GM12801 (cell line): Measurements from ENCODE around the gene S100A9.
A peak's percentile ranks its signal among the peaks of the same experiment; 100 is the strongest.

Experiments used
- TF ChIP-seq, protein P1 (sequence below): IDR thresholded peaks from one replicate; pipeline ENCODE4 v1.5.1; 2011; ENCODE audit warnings: control low read depth; ENCODE audit not compliant: insufficient read length; ENCODE audit errors: extremely low read depth

Gene S100A9

DNA sequence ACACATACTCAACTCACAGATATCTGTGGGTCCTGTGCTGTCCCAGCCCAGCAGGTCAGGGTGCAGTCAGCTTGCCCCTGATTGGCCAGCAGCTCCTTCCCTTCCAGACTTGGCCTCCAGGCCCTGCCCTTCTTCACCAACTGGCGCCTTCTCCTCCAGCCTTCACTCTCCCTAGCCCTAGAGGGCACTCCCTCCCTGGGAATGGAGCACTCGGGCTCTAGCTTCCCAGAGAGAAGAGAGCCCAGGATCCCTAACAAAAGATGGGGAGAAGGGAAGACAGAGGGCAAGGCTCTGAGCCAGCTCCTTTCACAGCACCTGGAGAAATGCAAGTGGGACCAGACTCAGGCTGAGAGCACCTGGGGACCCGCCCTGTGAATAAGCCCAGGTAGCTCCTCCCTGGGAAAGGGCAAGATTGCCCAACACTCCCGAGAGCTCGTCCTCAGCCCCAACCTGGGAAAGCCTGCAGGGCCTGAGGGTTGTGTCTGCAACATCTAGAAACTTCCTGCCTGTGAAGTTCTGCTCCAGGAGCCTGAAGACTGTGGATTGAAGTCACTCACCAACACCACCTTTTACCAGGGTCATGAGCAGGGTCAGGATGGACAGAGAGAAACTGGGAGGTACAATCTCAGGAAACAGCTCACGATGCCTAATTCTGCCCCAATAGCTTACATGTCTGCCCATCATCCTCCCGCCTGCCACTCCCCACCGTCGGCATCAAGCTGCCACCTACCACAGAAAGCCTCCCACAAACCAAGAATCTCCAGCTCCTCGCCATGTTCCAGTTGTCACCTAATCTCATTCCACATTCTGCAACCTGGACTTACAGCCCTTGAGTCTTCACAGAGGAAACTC, 8.9 kb upstream of the S100A9 start, which contains the start of gene PGLYRP4:
TSS of gene PGLYRP4 (minus strand) at position 331 of the 852 bp plus-strand sequence. CDS start 909 bp downstream, outside the sequence.
- TF ChIP-seq, protein P1, sequence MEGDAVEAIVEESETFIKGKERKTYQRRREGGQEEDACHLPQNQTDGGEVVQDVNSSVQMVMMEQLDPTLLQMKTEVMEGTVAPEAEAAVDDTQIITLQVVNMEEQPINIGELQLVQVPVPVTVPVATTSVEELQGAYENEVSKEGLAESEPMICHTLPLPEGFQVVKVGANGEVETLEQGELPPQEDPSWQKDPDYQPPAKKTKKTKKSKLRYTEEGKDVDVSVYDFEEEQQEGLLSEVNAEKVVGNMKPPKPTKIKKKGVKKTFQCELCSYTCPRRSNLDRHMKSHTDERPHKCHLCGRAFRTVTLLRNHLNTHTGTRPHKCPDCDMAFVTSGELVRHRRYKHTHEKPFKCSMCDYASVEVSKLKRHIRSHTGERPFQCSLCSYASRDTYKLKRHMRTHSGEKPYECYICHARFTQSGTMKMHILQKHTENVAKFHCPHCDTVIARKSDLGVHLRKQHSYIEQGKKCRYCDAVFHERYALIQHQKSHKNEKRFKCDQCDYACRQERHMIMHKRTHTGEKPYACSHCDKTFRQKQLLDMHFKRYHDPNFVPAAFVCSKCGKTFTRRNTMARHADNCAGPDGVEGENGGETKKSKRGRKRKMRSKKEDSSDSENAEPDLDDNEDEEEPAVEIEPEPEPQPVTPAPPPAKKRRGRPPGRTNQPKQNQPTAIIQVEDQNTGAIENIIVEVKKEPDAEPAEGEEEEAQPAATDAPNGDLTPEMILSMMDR: no peak

DNA sequence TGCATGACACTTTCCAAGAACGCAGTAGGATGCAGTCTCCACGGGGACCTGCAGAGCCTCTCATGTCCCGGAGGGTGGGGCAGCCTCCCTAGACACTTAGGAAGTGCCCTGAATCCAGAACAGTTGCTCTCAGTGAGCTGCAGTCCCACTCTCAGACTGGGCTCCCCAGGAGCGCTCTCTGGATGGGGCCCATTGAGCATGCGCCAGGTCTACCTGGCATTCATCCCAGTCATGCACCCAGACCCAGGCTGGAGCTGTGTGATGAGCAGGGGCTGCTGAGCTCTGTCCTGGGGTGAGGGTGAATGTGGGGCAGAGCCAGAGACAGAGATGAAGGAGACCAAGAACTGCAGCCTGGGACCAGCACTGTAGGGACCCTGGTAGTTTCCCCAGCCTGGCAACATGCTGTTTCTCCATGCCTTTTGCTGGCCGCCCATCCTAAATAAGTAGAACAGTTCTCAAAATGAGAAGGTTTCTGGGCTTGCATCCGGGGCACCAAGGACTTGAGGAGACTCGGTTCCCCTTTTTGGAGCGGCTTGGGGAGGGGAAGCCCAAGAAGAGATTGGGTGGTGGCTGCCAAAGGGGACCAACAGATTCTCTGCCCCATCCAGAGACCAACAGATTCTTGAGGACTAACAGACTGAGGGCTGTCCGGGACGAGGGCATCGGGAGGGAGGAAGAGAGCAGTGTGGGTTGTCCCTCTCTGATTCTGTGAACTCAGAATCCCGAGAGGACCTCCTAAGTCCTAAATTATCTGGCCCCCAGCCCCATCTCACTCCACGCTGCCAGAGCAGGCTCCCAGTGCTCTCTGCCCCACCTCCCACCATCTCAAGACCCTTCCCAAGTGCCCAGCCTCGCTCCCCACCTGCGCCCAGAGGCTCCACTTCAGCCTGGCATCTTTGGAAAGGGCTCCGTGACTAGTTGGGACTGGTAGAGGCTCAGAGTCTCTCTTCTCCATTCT, 8.0 kb upstream of the S100A9 start:
- TF ChIP-seq, protein P1: no peak

DNA sequence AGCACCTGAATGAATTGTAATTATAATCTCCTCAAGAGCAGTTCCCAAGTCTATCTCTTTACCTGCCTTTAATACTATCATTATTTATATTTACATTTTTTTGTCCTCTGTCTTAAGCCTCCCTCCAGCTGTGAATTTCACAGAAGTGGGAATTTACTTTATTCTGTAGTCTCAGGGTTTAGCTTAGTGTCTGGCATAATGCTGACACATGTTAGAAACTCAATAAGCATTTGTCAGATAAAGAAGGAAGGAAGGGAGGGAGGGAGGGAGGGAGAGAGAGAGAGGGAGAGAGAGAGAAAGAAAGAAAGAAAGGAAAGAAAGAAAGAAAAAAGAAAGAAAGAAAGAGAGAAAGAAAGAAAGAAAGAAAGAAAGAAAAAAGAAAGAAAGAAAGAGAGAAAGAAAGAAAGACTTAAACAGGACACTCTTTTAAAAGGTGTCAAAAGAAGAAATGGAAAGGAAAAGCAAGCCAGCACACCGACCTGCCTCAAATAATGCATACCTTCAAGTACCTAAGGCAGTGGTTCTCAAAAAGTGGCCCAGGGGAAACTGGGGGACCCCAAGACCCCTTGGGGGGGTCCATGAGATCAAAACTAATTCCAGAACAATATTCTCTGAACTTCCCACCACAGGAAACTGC, 7.2 kb upstream of the S100A9 start:
- TF ChIP-seq, protein P1: no peak

DNA sequence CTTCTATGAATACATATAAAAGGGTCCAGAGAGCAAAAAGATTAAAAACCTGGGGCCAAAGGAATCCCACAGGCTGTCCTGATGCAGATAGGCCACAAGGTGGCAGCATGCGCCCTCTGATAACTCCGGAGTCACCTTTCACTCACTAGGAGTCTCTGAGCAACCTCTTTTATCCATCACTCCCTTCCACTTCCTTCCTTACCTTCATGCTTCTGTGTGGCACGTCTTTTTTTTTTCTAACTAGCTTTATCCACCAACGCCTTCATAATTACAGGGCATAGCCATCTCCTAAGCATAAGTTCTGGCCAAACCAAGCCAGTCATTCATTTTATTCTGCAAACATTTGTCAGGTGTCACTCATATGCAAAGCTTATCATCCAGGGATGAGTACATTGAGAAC, 5.1 kb upstream of the S100A9 start:
- TF ChIP-seq, protein P1: peak; percentile 55

DNA sequence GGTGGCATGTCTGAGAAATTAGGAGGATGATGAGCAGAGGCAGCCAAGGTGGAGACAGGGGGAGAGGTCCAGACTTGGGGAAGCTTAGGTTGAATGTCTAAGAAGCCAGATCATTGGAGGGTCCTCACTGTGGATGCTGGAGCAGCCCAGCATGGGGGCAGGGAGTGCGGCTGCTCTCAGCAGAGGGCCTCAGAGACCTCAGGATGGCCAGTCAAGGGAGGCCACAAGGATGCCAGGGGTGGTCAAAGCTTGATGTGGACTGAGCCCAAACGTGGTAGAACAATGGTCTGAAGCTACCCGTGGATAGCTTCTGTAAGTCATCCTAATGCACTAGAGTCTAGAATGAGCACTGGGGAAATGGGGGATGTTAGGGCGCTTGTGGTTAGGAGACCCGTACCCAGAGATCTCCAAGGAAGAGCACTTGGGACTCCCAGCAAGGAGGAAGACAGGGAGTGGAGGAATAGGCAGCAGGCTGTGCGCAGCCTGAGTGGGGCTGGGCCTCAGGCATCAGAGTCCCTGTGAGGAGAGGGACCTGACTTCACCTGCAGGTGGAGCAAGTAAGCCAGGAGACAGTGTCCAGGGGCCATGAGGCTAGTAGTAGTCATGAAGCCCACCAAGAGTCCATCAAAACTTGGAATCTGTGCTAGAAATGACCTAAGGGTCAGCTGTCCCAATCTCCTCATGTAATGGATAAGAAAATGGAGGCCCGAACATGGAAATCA, 4.3 kb upstream of the S100A9 start:
- TF ChIP-seq, protein P1: no peak

DNA sequence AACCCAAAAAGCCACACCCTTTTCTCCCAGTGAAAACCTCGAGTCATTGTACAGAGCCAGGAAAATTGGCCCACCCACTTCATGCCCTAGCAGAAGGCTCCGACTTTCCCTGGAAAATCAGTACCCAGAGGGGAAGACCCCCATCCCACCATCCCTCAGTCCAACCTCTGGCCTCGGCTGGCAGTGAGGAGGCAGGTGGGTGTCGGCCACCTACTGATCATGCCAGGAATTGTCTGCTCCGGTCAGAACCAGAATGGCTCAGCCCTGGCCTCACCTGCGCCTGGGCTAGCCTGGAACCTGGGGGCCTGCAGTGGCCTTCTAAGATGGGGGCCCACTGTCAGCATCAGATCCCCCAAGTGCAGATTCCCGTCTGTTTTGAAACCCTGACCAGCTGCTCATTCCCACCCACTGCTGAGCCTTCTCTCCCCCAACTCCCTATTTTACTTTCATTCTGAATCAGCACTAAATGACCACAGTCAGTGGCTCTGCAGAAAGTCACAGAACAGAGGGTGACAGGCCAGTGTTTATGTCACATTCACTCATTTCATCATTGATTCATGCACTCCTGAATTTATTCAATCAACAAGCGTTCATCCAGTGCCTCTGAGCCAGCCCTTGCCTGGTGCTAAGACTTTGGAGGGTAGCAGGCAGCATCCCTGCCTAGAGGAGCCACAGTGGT, 3.0 kb upstream of the S100A9 start:
- TF ChIP-seq, protein P1: no peak
